ENCODE measurements around the gene SPRED3.
"Not testable (repeated sequence)": the region's sequence is repeated elsewhere in the genome, so short reads cannot be mapped to it uniquely, and the experiment has no call there.

The SPRED3 gene, protein sequence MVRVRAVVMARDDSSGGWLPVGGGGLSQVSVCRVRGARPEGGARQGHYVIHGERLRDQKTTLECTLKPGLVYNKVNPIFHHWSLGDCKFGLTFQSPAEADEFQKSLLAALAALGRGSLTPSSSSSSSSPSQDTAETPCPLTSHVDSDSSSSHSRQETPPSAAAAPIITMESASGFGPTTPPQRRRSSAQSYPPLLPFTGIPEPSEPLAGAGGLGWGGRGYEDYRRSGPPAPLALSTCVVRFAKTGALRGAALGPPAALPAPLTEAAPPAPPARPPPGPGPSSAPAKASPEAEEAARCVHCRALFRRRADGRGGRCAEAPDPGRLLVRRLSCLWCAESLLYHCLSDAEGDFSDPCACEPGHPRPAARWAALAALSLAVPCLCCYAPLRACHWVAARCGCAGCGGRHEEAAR

DNA sequence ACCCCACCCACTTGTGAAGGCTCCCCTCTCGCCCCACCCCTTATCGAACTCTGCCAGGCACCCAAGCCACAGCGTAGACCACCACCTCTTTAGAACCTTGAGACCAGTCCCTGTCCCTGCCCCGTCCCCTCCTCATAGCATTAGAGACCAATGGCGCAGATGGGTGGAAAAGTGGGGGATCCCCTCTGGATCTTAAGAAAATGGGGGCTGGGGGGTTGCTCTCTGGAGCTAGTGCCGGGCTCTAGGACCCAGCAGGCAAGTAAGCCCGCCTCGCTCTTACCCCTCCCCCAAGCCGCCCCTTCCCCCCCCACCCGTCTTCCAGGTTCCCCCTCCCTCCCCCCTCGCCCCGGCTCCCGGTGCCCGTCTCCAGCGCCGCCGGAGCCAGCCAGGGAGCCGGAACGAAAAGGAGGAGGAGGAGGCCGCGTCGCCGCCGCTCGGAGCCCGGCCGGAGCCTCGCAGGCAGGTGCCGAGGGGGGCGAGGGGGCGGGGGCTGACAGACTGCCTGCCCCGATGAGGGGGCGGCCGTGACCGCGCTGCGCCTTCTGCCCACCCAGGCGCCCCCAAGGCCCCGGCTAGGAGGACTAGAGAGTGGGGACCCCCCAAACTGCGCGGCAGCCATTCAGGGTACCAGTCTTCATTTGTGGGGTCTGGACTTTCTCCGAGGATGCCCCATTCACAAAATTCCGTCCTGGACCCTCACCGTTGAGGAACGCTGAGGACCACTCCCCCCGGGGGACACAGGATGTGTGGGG lies at the start of gene SPRED3:
SPRED3 (plus strand) TSS at position 349 of the 752 bp plus-strand sequence. CDS start 1,606 bp downstream, outside the sequence.
- no peak for FAIRE-seq
- peak; percentile 81 for DNase-seq (ENCODE audit: insufficient read length, low spot score)
- TF ChIP-seq, protein P1, sequence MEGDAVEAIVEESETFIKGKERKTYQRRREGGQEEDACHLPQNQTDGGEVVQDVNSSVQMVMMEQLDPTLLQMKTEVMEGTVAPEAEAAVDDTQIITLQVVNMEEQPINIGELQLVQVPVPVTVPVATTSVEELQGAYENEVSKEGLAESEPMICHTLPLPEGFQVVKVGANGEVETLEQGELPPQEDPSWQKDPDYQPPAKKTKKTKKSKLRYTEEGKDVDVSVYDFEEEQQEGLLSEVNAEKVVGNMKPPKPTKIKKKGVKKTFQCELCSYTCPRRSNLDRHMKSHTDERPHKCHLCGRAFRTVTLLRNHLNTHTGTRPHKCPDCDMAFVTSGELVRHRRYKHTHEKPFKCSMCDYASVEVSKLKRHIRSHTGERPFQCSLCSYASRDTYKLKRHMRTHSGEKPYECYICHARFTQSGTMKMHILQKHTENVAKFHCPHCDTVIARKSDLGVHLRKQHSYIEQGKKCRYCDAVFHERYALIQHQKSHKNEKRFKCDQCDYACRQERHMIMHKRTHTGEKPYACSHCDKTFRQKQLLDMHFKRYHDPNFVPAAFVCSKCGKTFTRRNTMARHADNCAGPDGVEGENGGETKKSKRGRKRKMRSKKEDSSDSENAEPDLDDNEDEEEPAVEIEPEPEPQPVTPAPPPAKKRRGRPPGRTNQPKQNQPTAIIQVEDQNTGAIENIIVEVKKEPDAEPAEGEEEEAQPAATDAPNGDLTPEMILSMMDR (IDR thresholded peaks at IDR 0.05; ENCODE audit: insufficient read depth, missing control alignments), result peak; percentile 0

DNA sequence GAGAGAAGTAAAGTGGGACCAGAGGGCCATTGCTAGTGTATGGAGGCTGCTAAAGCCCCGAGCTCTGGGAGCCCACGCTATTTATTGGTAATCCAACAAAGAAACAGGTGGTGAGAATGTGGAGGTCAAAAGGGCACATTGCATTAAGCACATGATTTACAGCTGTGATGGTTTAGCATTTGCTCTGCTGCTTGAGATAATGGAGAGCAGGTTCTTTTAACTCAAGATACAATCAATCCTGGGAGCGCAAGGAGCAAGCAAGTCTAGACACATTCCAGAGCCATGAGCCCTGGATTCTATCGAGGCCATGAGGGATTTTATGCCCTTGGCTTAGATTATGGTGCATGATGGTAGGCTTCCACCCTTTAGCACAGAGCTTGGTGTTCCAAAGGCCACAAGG lies 49.5 kb upstream of the SPRED3 start:
- not testable (repeated sequence) for DNase-seq (ENCODE audit: insufficient read length, low spot score); FAIRE-seq

DNA sequence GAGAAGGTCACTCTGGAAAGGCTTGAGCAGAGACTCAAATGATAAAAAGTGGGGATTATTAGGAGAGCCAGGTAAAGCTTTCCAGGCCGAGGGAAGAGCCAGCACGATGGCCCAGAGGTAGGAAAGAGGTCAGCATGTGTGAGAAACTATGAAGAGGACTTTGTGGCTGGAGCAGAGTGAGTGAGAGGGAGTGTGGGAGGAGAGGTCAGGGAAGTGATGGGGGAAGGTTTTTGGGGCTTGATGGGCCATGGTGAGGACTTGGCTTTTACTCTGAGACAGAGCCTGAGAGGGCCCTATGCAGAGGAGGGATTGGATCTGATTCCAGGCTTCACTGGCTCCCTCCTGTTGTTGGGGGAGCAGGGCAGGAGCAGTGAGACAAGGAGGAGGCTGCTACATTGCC lies 47.6 kb upstream of the SPRED3 start:
- TF ChIP-seq, protein P1 (IDR thresholded peaks at IDR 0.05; ENCODE audit: insufficient read depth, missing control alignments), result no peak
- FAIRE-seq (no peak), DNase-seq (ENCODE audit: insufficient read length, low spot score) (no peak)

DNA sequence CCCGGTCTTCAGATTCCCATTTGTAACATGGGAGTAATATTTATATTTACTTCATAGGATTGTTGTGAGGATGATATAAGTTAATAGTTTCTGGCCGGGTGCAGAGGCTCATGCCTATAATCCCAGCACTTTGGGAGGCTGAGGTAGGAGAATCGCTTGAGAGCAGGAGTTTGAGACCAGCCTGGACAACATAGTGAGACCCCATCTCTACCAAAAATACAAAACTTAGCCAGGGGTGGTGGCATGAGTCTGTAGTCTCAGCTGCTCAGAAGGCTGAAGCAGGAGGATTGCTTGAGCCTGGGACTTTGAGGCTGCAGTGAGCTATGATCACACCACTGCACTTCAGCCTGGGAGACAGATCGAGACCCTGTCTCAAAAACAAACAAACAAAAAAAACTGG lies 41.7 kb upstream of the SPRED3 start:
- no peak for DNase-seq (ENCODE audit: insufficient read length, low spot score)
- FAIRE-seq, result no peak

DNA sequence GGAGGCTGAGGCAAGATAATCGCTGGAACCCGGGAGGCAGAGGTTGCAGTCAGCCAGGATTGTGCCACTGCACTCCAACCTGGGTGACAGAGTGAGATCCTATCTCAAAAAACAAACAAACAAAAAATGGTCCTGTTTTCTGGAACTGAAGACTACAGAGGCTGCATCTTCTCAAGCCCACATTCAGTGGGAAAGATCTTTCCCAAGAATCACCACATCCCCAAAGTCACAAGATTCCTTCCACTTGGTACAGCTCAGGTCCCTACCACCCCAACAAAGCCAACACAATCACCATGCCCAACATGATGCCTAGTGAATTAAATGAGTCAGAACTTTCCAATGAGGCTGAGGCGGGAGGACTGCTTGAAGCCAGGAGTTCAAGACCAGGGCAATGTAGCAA lies 37.6 kb upstream of the SPRED3 start:
- FAIRE-seq (no peak), DNase-seq (ENCODE audit: insufficient read length, low spot score) (no peak)
- TF ChIP-seq, protein P1 (IDR thresholded peaks at IDR 0.05; ENCODE audit: insufficient read depth, missing control alignments), result no peak

More for the DNA sequence above, 41.7 kb upstream of the SPRED3 start:
- TF ChIP-seq, protein P1 (IDR thresholded peaks at IDR 0.05; ENCODE audit: insufficient read depth, missing control alignments), result no peak

GRCh38 chr19:38351865-38352395 lies 36.6 kb upstream of the SPRED3 start:
- TF ChIP-seq, protein P1 (IDR thresholded peaks at IDR 0.05; ENCODE audit: insufficient read depth, missing control alignments), result no peak
- no peak for FAIRE-seq

DNA sequence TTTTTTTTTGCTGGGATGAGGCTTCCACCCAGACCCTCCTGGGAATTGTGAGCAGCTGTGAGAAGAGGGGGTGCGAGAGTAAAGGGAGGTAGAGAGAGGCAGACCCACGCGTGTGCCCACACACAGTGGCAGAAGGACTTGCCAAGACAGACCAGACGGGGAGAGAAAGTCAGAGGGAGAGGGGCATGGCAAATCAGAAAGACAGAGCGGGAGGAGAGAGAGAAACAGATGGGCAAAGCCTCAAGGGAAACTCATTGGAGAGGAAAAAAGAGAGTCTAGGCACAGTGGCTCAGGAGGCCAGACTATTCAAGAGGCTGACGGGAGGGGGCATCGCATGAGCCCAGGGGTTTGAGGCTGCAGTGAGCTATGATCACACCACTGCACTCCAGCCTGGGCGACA lies 35.9 kb upstream of the SPRED3 start:
- FAIRE-seq, result no peak

More at GRCh38 chr19:38351865-38352395, 36.6 kb upstream of the SPRED3 start:
- DNase-seq (ENCODE audit: insufficient read length, low spot score), result no peak

More for the DNA sequence above, 35.9 kb upstream of the SPRED3 start:
- TF ChIP-seq, protein P1 (IDR thresholded peaks at IDR 0.05; ENCODE audit: insufficient read depth, missing control alignments), result no peak
- no peak for DNase-seq (ENCODE audit: insufficient read length, low spot score)
